Neural progenitor cell (in vitro differentiated cells): ENCODE results near the gene KIF25. TPM values are rescaled to one million over a fixed set of nuclear protein-coding genes. Genes with fewer than 3 reads are reported as not detected.

Experiments
- DNase-seq: peaks from one replicate; pipeline ENCODE4 v3.0.0-alpha.2; 2016; ENCODE audit warnings: low spot score
- H2AFZ ChIP-seq: fragments of 200-600 bp; sonication (generic); replicated peaks from 2 replicates; pipeline ENCODE4 v1.6.1; 2016; ENCODE audit warnings: antibody characterized with exemption
- H3F3A ChIP-seq: fragments of 200-600 bp; sonication (generic); 2 replicates; pipeline ENCODE4 v1.6.1; 2016; ENCODE audit warnings: antibody characterized with exemption, low read depth
- H3K27ac ChIP-seq: fragments of 200-600 bp; sonication (generic); 2 replicates; pipeline ENCODE4 v1.5.1; 2016; ENCODE audit warnings: mild to moderate bottlenecking
- H3K27me3 ChIP-seq: fragments of 200-600 bp; sonication (generic); 2 replicates; pipeline ENCODE4 v1.6.1; 2016; ENCODE audit warnings: mild to moderate bottlenecking, moderate library complexity
- H3K36me3 ChIP-seq: fragments of 200-600 bp; sonication (generic); 2 replicates; pipeline ENCODE4 v1.5.1; 2016
- H3K4me1 ChIP-seq: fragments of 200-600 bp; sonication (generic); 2 replicates; pipeline ENCODE4 v1.6.1; 2016; ENCODE audit warnings: mixed run types
- H3K4me2 ChIP-seq: fragments of 200-600 bp; sonication (generic); 2 replicates; pipeline ENCODE4 v1.6.1; 2016
- H3K4me3 ChIP-seq: fragments of 200-600 bp; sonication (generic); 2 replicates; pipeline ENCODE4 v1.5.1; 2016
- H3K79me2 ChIP-seq: fragments of 200-600 bp; sonication (generic); 2 replicates; pipeline ENCODE4 v1.6.1; 2016; ENCODE audit warnings: low read depth
- H3K9ac ChIP-seq: fragments of 200-600 bp; sonication (generic); 2 replicates; pipeline ENCODE4 v1.6.1; 2016
- H3K9me3 ChIP-seq: fragments of 200-600 bp; sonication (generic); 2 replicates; pipeline ENCODE4 v1.5.1; 2016; ENCODE audit warnings: low read depth
- H4K20me1 ChIP-seq: fragments of 200-600 bp; sonication (generic); 2 replicates; pipeline ENCODE4 v1.6.1; 2016; ENCODE audit warnings: low read depth
- H3K27ac Mint-ChIP-seq: 3 replicates; pipeline ENCODE4 v1.8.0; 2021; ENCODE audit warnings: mixed read lengths
- H3K27me3 Mint-ChIP-seq: 2 replicates; pipeline ENCODE4 v1.8.0; 2022; ENCODE audit warnings: low read depth, mild to moderate bottlenecking, inconsistent platforms, moderate library complexity, mixed read lengths; ENCODE audit not compliant: insufficient read depth
- H3K36me3 Mint-ChIP-seq: 3 replicates; pipeline ENCODE4 v1.8.0; 2021; ENCODE audit warnings: mixed read lengths
- H3K4me1 Mint-ChIP-seq: 3 replicates; pipeline ENCODE4 v1.8.0; 2021; ENCODE audit warnings: mixed read lengths
- H3K4me3 Mint-ChIP-seq: 3 replicates; pipeline ENCODE4 v1.8.0; 2021; ENCODE audit warnings: mild to moderate bottlenecking, moderate library complexity, mixed read lengths
- H3K9me3 Mint-ChIP-seq: 3 replicates; pipeline ENCODE4 v1.8.0; 2020; ENCODE audit warnings: mixed read lengths
- EZH2 ChIP-seq: fragments of 200-600 bp; sonication (generic); IDR thresholded peaks from 2 replicates; pipeline ENCODE4 v1.6.1; 2017; ENCODE audit warnings: antibody characterized with exemption, mild to moderate bottlenecking, moderate library complexity
- EZH2phosphoT487 ChIP-seq: fragments of 200-600 bp; sonication (generic); IDR thresholded peaks from 2 replicates; pipeline ENCODE4 v1.6.1; 2017; ENCODE audit warnings: antibody characterized with exemption
- total RNA-seq: library from RNA; depleted of rRNA; stranded (reverse); fragments of >200 nt; gene quantifications from 2 replicates; pipeline ENCODE4 v1.2.3, GENCODE V29; 2015; ENCODE audit warnings: low replicate concordance
- TF ChIP-seq, protein P1 (sequence below): fragments of 200-600 bp; sonication (generic); IDR thresholded peaks from 2 replicates; pipeline ENCODE4 v1.5.1; 2017; ENCODE audit warnings: antibody characterized with exemption, mild to moderate bottlenecking

Gene KIF25
- total RNA-seq, 1 donor from 2014 or later: 1.2 TPM

DNA sequence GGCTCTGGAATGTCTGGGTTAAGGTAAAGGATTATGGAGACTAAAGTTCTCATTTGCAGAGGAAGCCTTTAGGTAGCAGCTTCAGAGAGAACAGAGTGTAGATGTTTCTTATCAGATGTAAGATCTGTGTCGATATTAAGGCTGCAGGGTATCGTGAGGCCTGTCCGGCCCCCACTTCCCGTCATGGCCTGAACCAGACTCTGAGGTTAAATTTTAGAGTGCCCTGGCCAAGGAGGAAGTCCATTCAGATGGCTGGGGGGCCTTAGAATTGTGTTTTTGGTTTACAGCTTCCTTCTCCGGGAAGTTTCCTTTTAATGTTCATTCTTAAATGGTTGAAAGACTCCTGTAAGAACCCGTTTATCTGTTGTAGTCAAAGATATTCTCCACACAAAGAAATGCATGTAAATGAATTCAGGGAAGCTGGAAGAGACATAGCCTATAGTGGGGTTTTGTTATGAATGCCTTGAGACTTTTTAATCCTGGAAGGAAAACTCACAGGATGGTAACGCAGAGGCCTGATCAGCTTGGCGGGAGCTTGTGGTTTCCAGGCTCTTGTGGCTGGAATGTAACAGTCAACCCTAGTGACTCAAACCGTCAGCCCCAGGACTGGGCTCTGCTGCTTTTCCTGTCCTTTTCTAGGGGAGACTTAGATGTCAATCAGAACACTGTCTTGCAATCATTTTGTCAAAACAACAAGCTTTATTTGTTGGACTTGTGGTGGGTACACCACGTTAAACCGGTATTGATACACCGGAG, 34.7 kb downstream of the KIF25 start:
- Histone ChIP-seq H2AFZ (no peak overlapping the region), H3K36me3 (no peaks in the 10 kb centered on the region), H3K4me1 (peaks cover 11% of the 10 kb centered on the region), H4K20me1 (no peaks in the 10 kb centered on the region), H3K9me3 (no peaks in the 10 kb centered on the region), H3K4me3 (no peak overlapping the region), H3K79me2 (no peaks in the 10 kb centered on the region), H3F3A (peaks cover 32% of the 10 kb centered on the region), H3K27ac (no peak overlapping the region), H3K9ac (no peak overlapping the region), H3K4me2 (no peak overlapping the region), H3K27me3 (no peaks in the 10 kb centered on the region)
- Mint-ChIP-seq H3K4me1 (peaks cover 28% of the 10 kb centered on the region), H3K4me3 (no peak overlapping the region), H3K9me3 (peaks cover 24% of the 10 kb centered on the region), H3K27me3 (peaks cover 9% of the 10 kb centered on the region), H3K27ac (peak overlapping the region; percentile 89), H3K36me3 (no peaks in the 10 kb centered on the region)
- peak; percentile 35 for DNase-seq
- TF ChIP-seq, protein P1, sequence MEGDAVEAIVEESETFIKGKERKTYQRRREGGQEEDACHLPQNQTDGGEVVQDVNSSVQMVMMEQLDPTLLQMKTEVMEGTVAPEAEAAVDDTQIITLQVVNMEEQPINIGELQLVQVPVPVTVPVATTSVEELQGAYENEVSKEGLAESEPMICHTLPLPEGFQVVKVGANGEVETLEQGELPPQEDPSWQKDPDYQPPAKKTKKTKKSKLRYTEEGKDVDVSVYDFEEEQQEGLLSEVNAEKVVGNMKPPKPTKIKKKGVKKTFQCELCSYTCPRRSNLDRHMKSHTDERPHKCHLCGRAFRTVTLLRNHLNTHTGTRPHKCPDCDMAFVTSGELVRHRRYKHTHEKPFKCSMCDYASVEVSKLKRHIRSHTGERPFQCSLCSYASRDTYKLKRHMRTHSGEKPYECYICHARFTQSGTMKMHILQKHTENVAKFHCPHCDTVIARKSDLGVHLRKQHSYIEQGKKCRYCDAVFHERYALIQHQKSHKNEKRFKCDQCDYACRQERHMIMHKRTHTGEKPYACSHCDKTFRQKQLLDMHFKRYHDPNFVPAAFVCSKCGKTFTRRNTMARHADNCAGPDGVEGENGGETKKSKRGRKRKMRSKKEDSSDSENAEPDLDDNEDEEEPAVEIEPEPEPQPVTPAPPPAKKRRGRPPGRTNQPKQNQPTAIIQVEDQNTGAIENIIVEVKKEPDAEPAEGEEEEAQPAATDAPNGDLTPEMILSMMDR: no peak
- TF ChIP-seq EZH2phosphoT487 (no peak), EZH2 (no peak)

DNA sequence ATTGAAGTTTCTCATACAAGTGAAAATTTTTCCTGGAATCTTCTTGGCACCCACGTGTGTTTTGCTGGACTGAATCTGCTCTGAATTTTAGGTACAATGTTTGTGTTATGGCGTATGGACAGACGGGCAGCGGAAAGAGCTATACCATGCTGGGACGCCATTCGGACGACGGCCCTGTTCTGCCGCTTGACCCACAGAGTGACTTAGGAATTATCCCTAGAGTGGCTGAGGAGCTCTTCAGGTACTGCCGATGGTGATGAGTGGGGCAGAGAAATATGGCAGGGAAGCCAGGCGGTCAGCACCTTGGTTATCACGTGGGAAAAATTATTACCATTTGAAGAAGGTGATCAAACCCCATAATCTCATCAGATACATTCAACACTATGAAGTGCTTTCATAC, 36.3 kb downstream of the KIF25 start:
- peaks cover 38% of the 10 kb centered on the region for H3K9me3 Mint-ChIP-seq
- H3K27me3 ChIP-seq: no peaks in the 10 kb centered on the region
- no peak for DNase-seq
- peaks cover 10% of the 10 kb centered on the region for H3K27me3 Mint-ChIP-seq
- no peak overlapping the region for H3K27ac Mint-ChIP-seq
- H3K4me3 Mint-ChIP-seq: no peak overlapping the region
- H3K4me1 Mint-ChIP-seq: peaks cover 28% of the 10 kb centered on the region
- TF ChIP-seq, protein P1: no peak
- no peak for TF ChIP-seq EZH2phosphoT487
- no peak for TF ChIP-seq EZH2
- H3K79me2 ChIP-seq: no peaks in the 10 kb centered on the region
- no peak overlapping the region for H2AFZ ChIP-seq
- H3K36me3 Mint-ChIP-seq: no peaks in the 10 kb centered on the region
- no peaks in the 10 kb centered on the region for H3K36me3 ChIP-seq
- peaks cover 6% of the 10 kb centered on the region for H3K9me3 ChIP-seq
- H3K4me1 ChIP-seq: peaks cover 11% of the 10 kb centered on the region
- H3F3A ChIP-seq: peaks cover 34% of the 10 kb centered on the region
- no peaks in the 10 kb centered on the region for H4K20me1 ChIP-seq
- H3K4me3 ChIP-seq: no peak overlapping the region
- H3K27ac ChIP-seq: no peak overlapping the region
- H3K9ac ChIP-seq: no peak overlapping the region
- no peak overlapping the region for H3K4me2 ChIP-seq

DNA sequence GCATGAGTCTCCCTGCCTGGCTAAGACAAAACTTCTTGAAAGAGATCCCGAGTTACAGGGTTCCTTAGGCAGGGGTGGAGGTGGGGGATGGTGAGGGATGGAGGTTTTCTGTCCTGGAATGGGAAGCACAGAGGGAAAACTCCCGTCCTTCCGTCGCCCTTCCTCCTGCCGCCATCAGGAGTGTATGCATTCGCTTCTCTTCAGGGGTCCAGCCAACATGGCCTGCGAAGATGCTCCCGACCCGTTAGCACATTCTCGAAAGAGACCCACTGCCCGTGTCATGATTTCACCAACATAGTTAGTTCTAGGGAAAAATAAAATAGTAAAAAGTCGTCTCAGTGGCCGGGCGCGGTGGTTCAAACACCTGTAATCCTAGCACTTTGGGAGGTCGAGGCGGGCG, 37.1 kb downstream of the KIF25 start:
- no peak overlapping the region for H3K9ac ChIP-seq
- H3K36me3 ChIP-seq: no peaks in the 10 kb centered on the region
- H4K20me1 ChIP-seq: no peaks in the 10 kb centered on the region
- no peaks in the 10 kb centered on the region for H3K27me3 ChIP-seq
- no peak overlapping the region for H2AFZ ChIP-seq
- H3K79me2 ChIP-seq: no peaks in the 10 kb centered on the region
- H3K27ac ChIP-seq: no peak overlapping the region
- H3K4me2 ChIP-seq: no peak overlapping the region
- no peak overlapping the region for H3K4me3 ChIP-seq
- Mint-ChIP-seq H3K9me3 (peaks cover 45% of the 10 kb centered on the region), H3K27me3 (peaks cover 10% of the 10 kb centered on the region), H3K36me3 (no peaks in the 10 kb centered on the region), H3K27ac (peak overlapping the region; percentile 46), H3K4me3 (peak overlapping the region; percentile 81), H3K4me1 (peaks cover 28% of the 10 kb centered on the region)
- peak; percentile 29 for DNase-seq
- peaks cover 11% of the 10 kb centered on the region for H3K4me1 ChIP-seq
- peaks cover 34% of the 10 kb centered on the region for H3F3A ChIP-seq
- TF ChIP-seq, protein P1: no peak
- TF ChIP-seq EZH2: no peak
- TF ChIP-seq EZH2phosphoT487: no peak
- H3K9me3 ChIP-seq: peaks cover 11% of the 10 kb centered on the region
